ENCODE data around the gene TDG.

TDG gene

DNA sequence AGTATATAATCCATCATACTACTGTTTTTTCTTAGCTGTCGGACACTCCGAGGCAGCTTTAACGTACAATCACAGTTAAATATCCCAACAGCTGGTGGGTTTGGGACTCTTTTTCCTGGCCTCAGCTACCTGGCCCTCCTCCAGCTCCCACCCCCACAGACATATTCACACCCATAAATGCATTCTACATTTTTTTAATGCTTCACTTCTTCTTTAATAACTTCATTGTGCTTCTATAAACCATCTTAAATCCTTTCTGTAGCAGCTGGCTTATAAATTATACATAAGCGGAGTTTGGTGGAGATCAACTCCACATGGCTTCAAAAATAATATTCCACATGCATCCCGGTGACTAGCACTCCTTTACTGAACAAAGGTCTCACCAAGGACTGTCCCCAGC lies 33.3 kb downstream of the TDG start:
- DNase-seq (ENCODE audit: extremely low read depth, low read depth): no peak
- no peak overlapping the region for H3K4me3 ChIP-seq (replicated peaks; ENCODE audit: low read depth, low read length)
- TF ChIP-seq, protein P1, sequence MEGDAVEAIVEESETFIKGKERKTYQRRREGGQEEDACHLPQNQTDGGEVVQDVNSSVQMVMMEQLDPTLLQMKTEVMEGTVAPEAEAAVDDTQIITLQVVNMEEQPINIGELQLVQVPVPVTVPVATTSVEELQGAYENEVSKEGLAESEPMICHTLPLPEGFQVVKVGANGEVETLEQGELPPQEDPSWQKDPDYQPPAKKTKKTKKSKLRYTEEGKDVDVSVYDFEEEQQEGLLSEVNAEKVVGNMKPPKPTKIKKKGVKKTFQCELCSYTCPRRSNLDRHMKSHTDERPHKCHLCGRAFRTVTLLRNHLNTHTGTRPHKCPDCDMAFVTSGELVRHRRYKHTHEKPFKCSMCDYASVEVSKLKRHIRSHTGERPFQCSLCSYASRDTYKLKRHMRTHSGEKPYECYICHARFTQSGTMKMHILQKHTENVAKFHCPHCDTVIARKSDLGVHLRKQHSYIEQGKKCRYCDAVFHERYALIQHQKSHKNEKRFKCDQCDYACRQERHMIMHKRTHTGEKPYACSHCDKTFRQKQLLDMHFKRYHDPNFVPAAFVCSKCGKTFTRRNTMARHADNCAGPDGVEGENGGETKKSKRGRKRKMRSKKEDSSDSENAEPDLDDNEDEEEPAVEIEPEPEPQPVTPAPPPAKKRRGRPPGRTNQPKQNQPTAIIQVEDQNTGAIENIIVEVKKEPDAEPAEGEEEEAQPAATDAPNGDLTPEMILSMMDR (IDR thresholded peaks at IDR 0.05; ENCODE audit: low read depth, low read length, missing control alignments): no peak

DNA sequence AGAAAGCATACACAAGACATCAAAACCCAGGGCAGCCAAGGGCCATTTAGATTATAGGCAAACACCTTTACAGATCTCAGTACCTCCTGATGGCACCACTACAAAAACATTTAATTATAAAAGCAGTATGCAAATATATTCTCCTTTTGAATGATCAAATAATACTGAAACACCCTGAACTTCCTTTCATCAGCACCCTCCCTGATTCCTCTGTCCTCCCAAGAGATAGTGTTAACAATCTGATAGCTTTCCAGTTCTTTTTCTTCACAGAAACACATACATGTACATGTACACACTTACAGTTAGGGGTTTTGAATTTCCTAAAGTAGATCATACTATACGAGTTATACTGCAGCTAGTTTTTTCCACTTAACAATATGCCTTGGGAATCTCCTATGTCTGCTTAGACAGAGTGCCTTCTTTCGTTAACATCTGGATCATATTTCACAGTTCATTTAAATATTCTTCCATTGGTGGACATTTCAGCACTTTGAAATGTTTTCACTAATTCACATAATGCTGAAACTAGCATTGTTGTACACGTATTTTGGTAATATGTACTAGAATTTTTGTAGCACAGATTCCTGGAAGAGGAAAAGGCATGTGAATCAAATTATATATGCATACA lies 35.2 kb downstream of the TDG start:
- H3K4me3 ChIP-seq (replicated peaks; ENCODE audit: low read depth, low read length): no peak overlapping the region
- DNase-seq (ENCODE audit: extremely low read depth, low read depth): no peak
- TF ChIP-seq, protein P1 (IDR thresholded peaks at IDR 0.05; ENCODE audit: low read depth, low read length, missing control alignments): no peak

DNA sequence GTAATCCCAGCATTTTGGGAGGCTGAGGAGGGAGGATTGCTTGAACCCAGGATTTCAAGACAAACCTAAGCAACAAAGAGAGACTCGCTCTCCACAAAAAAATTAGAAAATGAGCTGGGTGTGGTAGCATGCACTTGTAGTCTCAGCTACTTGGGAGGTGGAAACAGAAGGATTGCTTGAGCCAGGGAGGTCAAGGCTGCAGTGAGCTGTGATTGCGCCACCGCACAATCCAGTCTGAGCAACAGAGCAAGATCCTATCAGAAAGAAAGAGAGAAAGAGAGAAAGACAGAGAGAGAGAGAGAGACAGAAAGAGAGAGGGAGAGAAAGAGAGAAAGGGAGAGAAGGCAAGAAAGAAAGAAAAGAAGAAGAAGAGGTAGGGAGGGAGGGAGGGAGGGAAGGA lies 37.0 kb downstream of the TDG start:
- H3K4me3 ChIP-seq (replicated peaks; ENCODE audit: low read depth, low read length): no peak overlapping the region
- DNase-seq (ENCODE audit: extremely low read depth, low read depth): no peak
- TF ChIP-seq, protein P1 (IDR thresholded peaks at IDR 0.05; ENCODE audit: low read depth, low read length, missing control alignments): no peak

DNA sequence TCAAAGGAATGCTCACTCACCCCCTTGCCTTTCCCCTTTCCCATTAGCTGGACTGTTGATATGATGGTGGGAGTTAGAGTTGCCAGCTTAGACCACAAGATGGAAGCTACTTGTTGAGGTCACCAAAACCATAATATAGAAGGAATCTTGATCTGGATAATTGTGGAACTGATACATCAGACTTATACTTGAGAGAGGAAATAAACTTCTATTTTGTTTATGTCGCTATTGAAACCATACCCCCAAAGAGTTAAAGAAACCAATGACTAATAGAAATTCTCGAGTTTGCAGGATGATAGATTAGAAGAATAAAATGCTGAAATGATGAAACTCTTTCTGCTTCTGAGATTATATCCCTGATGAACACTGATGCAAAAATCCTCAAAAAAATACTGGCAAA lies 37.9 kb downstream of the TDG start:
- TF ChIP-seq, protein P1 (IDR thresholded peaks at IDR 0.05; ENCODE audit: low read depth, low read length, missing control alignments): no peak
- no peak overlapping the region for H3K4me3 ChIP-seq (replicated peaks; ENCODE audit: low read depth, low read length)
- DNase-seq (ENCODE audit: extremely low read depth, low read depth): no peak

DNA sequence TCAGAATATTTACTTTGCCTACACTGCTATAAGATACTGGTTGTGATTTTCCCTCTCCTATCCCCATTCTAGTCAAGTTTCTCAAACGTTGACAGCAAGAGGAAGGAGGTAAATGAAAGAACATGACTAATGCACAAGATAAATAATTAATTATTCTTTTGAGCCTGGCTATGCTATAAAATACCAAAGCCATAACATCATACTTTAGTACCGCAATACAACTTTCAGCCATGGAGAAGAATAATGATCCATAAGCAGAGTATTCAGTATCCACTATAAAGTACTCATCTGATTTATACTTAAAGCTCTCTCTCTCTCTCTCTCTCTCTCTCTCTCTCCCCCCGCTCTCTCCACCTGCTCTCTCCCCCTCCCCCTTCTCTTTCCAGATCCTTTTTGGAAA lies 41.3 kb downstream of the TDG start:
- TF ChIP-seq, protein P1 (IDR thresholded peaks at IDR 0.05; ENCODE audit: low read depth, low read length, missing control alignments): no peak

DNA sequence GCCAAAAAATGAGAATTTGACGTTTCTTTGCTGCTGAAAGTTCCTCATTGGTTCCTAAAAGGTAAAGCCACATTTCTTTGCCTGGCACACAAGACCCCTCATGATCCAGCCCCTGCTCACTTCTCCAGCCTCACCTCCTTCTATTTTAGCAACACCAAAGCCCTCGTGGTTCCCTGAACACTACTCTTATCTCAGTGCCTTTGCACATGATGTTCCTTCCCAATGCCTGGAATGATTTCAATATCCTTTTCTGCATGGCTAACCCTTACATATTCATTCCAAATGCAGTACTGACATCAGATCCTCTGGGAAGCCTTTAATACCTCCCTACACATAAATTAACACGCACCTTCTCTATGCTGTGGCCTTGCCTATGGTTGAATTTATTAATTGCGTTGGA lies 44.4 kb downstream of the TDG start:
- no peak for DNase-seq (ENCODE audit: extremely low read depth, low read depth)
- no peak overlapping the region for H3K4me3 ChIP-seq (replicated peaks; ENCODE audit: low read depth, low read length)
- TF ChIP-seq, protein P1 (IDR thresholded peaks at IDR 0.05; ENCODE audit: low read depth, low read length, missing control alignments): no peak

More for the DNA sequence above, 41.3 kb downstream of the TDG start:
- no peak for DNase-seq (ENCODE audit: extremely low read depth, low read depth)
- no peak overlapping the region for H3K4me3 ChIP-seq (replicated peaks; ENCODE audit: low read depth, low read length)

DNA sequence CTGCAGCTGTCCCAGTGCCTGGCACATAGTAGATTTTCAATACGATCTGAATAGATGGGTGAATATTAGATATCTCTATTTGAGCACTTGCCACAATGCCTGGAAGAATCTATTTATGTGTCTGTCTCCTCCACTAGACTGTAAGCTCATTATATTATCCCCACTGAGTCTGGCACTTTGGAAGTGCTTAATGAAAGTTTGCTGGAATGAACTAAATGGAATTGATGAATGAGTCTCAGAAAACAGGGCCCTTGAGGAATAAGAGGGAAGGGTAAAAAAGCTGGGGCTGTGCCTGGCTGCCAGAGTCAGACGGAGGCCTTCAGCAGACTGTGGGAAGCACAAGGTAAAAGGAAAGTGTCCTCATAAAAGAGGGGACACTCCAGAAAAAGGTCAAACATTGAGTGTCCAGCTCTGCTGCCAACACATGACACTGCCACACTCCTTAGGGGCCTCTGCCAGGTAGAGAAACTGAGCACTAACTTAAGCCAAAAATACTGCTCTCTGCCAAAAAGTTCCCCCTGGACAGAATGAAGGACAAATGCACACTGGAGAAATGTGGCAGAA lies 45.0 kb downstream of the TDG start:
- TF ChIP-seq, protein P1 (IDR thresholded peaks at IDR 0.05; ENCODE audit: low read depth, low read length, missing control alignments): no peak
- DNase-seq (ENCODE audit: extremely low read depth, low read depth): no peak
- H3K4me3 ChIP-seq (replicated peaks; ENCODE audit: low read depth, low read length): no peak overlapping the region

All from HFF-Myc (cell line).